GM21737 (cell line): ENCODE measurements around the gene CAMP.
"Not testable (repeated sequence)": the region's sequence is repeated elsewhere in the genome, so short reads cannot be mapped to it uniquely, and the experiment has no call there.

Source experiments
- ATAC-seq: cut with Tn5 transposase; IDR thresholded peaks from one replicate; pipeline ENCODE4 v1.9.1; 2021; ENCODE audit warnings: mild to moderate bottlenecking, moderate library complexity; ENCODE audit not compliant: unreplicated experiment

Gene CAMP

GRCh38 chr3:48211776-48212175, 11.5 kb upstream of the CAMP start:
- ATAC-seq: not testable (repeated sequence)

DNA sequence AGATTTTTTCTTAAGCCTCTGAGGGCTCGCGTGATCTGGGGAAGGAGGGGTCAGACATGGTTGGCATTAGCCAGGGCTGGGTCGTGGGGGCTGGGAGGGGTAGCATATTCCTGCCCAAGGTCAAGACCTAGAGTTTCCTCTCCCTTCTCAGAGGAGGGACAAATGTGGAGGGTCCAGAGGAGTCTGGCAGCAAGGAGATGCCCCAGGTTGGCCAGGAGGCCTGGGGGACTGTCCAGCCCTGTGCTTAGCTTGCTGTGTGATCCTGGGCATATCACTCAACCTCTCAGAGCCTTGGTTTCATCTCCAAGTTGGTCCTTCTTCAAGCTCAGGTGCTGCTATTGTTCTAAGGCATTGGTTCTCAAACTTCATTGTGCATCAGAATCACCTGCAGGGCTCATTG, 9.1 kb upstream of the CAMP start:
- ATAC-seq: no peak

DNA sequence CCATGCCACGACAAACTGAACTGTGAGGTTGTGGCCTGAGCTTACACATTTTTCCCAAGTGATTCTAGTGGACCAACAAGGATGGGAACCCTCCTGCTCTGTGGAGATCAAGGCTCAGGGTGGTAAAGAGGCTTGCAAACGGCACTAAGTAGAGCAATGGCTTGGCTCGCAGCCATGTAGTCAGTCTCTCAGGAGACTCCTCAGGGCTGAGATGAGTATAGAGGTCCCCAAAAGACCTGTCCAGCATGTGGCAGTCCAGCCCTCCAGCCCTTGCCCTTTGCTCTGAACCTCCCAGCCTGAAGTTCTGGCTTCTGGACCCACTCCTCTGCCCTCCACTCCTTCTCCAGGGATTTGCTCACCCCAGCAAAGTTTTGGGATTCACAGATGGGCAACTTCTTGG, 8.3 kb upstream of the CAMP start:
- no peak for ATAC-seq

DNA sequence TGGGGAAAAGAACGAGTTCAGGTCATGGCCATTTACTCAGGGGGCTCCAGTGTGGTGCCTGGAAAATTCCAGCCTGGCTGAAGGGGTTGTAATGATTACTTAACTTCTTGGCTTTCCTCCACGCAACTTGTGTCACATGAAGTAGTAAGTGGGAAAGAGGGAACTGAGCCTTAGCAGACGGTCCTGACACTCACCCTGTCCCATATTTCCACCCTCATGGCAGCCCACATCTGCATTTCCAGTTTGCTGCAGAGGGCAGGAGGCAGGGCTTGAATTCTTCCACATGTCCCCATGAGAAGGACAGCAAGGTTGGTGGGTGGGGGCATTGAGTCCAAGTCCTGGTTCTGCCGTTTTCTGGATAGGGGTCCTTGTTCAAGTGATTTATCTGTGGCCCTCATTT, 7.8 kb upstream of the CAMP start:
- ATAC-seq: no peak

- ATAC-seq: no peak
These were observed 7.4 kb upstream of the CAMP start for GRCh38 chr3:48215876-48216275.

- ATAC-seq: no peak
These were observed 5.8 kb upstream of the CAMP start for GRCh38 chr3:48217449-48217848.

DNA sequence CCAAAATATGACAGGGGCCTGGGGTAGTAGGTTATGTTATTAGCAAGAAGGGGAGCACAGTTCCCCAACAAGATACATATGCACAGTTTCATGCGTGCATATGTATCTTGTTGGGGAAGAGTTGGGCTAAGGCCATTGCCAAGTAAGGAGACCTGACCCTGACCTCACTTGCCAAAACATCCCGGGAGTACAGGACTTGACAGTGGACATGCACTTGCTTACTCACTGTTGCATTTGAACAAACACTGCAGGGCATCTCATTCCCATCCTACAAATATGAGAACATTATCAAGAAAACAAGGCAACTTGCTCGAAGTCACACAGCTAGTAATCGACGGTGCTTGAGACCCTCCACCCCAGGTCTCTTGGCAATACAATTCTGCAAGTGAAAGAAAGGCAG, 4.8 kb upstream of the CAMP start:
- ATAC-seq: no peak

- ATAC-seq: no peak
These were observed 3.8 kb upstream of the CAMP start for GRCh38 chr3:48219543-48219942.

GRCh38 chr3:48220746-48221145, 2.5 kb upstream of the CAMP start:
- no peak for ATAC-seq

DNA sequence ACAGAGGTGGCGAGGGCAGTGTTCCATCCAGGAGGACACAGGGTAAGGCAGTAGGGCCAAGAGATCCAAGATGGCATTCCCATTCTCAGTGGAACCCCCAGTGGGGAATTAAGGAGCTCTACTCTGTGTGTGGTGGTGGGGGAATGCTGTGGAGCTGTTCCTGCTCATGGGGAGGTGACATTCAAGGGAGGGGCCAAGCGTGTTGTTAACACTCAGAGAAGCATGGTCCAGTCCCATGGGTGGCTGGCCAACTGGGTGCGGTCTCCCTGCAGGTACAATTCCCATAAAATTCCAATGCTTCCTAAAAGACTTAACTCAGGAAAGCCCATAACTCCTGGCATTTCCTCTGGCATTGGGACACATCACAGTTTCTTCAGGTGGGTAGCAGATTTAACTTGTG, 2.3 kb downstream of the CAMP start:
- no peak for ATAC-seq

DNA sequence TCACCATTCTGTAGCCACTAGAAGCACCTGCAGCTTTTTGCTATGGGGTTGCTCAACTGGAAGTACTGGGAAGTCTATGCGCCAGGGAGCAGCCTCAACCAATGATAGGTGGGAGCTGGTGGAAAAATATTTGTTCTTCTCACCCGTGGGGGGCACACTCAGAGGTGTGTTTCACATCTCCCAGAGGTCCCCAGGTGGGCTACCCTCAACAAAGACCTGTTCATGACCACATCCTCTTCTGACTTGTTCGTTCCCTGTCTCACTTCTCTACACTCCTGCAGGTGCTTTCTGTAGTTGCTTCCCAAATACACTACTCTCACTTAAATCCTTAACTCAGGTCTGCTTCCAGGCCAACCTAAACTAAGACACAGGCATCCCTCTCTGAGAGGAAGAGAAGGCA, 3.6 kb downstream of the CAMP start:
- ATAC-seq: no peak

- no peak for ATAC-seq
These were observed 8.9 kb downstream of the CAMP start for GRCh38 chr3:48232232-48232631.

- no peak for ATAC-seq
These were observed 9.4 kb downstream of the CAMP start for GRCh38 chr3:48232734-48233133.

DNA sequence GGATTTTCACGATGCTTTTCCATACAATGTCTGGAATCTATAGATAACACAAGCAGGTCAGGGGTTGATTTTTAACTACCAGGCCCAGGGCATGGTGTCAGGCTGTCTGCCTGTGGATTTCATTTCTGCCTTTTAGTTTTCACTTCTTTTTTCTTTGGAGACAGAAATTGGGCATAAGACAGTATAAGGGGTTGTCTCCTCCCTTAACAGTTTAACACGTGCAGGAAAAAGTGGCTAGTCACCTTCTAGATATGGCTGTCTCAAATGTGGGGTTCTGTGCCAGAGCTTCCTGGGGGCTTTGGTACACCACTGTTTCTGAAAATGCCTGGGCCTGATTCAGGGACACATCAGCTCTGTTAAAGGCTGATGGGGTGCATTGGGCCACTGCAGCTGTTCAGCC, 10.2 kb downstream of the CAMP start:
- ATAC-seq: no peak

DNA sequence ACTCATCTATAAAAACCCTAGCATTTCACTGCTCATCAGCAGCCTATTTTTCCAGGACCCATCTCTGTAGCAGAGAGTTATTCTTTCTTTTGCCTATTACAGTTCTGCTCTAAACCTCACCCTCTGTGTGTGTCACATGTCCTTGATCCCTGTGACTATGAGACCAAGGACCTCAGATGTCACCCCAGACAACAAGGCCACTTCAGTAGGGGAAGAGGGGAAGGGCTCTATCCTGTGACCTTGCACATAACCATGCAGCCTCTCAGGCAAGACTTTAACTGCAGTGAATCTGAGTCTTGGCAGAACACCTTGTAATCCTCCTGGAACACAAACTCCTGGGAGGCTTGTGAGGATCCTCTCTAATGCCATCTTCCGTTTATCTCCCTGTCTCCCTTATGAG, 13.2 kb downstream of the CAMP start:
- no peak for ATAC-seq

GRCh38 chr3:48238531-48239085, 15.3 kb downstream of the CAMP start:
- ATAC-seq: no peak

- ATAC-seq: no peak
These were observed 17.0 kb downstream of the CAMP start for GRCh38 chr3:48240000-48240963.

DNA sequence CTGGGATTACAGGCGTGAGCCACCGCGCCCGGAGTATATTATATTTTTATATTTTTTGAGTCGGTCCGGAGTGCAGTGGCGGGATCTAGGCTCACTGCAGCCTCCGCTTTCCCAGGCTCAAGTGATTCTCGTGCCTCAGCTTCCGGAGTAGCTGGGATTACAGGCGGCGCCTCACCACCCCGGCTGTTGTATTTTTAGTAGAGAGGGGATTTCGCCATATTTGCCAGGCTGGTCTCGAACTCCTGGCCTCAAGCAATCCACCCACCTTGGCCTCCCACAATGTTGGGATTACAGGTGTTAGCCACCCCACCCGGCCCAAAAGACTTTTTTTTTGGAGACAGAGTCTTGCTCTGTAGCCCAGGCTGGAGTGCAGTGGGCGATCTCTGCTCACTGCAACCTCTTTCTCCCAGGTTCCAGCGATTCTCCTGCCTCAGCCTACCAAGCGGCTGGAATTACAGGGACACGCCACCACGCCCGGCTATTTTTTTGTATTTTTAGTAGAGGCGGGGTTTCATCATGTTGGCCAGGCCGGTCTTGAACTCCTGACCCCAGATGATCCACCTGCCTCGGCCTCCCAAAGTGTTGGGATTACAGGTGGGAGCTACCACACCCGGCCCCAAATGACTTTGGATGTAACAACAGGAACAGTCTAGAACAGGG, 18.6 kb downstream of the CAMP start:
- ATAC-seq: no peak

DNA sequence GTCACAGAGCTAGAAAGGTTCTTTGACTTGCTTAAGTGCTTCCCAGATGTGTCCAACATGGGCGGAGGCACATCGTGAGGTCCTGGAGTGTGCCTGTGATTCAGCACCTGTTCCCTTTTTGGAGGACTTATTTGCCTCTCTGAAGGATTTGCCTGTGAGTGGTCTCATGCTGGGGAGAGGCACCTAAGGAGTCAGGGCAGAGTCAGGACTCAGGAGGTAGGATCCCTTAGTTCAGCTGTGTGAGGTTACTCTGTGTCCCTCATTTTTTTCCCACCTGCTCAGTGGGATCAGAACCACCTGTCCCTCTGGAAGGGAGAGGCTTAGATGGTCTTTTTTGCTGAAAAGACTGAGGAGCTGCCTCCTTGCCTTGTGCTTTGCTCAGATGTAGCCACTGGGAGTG, 20.6 kb downstream of the CAMP start:
- no peak for ATAC-seq

GRCh38 chr3:48244461-48244860, 21.2 kb downstream of the CAMP start:
- ATAC-seq: no peak

- no peak for ATAC-seq
These were observed 21.8 kb downstream of the CAMP start for GRCh38 chr3:48245136-48245535.

- ATAC-seq: no peak
These were observed 24.1 kb downstream of the CAMP start for GRCh38 chr3:48247401-48247811.
